ENCODE measurements around the gene AQP10.

DNA sequence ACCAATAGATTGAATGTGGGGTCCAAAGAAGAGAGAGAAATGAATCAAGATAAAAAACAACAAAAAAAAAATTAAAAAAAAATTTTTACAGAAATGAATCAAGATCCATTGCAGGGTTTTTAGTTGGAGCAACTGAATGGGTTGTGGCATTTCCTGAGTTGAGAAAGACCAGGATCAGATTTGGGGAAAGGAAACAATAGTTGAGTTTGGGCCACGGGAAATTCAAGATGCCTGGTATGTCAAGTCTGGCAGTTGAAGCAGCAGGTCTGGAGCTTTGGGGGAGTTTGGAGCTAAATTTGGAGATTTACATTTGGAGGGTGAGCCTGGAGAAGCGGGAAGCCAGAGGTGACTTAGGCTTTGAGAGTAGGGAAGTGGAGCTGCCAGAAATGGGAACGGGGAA is 27.1 kb downstream of the AQP10 start:
- TF ChIP-seq POLR2AphosphoS5 (IDR thresholded peaks at IDR 0.05; ENCODE audit: low read depth, low read length) (no peak), POLR2A (IDR thresholded peaks at IDR 0.05; ENCODE audit: low read depth, low read length) (no peak)
